ENCODE measurements around the gene OR51F2. TPM values are rescaled to one million over a fixed set of nuclear protein-coding genes. Genes with fewer than 3 reads are reported as not detected.
"Not testable (repeated sequence)": the region's sequence is repeated elsewhere in the genome, so short reads cannot be mapped to it uniquely, and the experiment has no call there.

The OR51F2 gene
- total RNA-seq, 1 experiment from 2014 or later: not detected

DNA sequence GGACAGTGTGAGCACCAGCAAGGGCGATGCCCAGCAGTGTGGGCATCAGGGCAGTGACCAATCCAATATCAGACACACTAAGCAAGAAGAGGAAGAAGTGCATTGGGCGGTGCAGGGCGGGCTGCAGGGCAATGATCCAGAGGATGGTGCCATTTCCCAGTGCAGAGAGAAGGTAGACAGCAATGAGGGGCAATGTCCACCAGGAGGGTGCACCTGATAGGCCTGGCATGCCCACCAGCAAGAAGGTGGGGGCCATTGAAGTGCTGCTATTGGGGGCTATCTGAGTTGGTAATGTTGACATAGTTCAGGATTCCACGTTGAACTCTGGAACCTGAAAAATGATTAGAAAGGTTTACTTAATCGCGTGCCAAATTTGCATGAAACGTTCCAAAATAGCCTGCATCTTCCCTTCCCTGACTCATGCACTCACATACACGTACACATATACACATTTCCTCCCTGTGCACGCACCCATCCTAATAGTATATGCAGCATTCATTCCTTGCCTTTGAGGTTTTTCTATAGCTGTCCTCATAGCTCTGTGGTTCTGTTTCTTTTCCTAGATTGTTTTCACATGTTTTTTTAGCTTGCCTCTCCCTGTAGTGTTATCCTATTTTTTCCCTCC lies 27.9 kb downstream of the OR51F2 start, which contains the start of gene OR51S1:
Gene OR51S1 (minus strand): TSS at position 301 of the 625 bp plus-strand sequence. CDS start 0 bp downstream, at position 301.
- Histone ChIP-seq H3K9me3 (ENCODE audit: low read depth, low read length, poor library complexity, severe bottlenecking) (no peaks in the 10 kb centered on the region), H3K36me3 (ENCODE audit: insufficient read depth, low read length, poor library complexity, severe bottlenecking) (no peaks in the 10 kb centered on the region), H3K4me3 (ENCODE audit: low read depth, low read length, poor library complexity, severe bottlenecking) (no peak within 1 kb of the TSS), H3K27me3 (replicated peaks; ENCODE audit: insufficient read depth, low read depth, low read length, poor library complexity) (no peaks in the 10 kb centered on the region), H3K27ac (ENCODE audit: low read depth, low read length, poor library complexity, severe bottlenecking) (no peak within 1 kb of the TSS), H3K4me1 (ENCODE audit: insufficient read depth, low read length, poor library complexity, severe bottlenecking) (no peaks in the 10 kb centered on the region)
- intact Hi-C loops (cut with micrococcal nuclease; ENCODE audit: unreplicated experiment): no loop called here
- POLR2A ChIA-PET (ENCODE audit: low non-redundant PET): no interaction called here
- CTCF ChIA-PET: no interaction called here
- no TSS peak for BruUV-seq (replicated peaks)
- DNase-seq (ENCODE audit: low spot score): no peak
- no peak for TF ChIP-seq EZH2 (IDR thresholded peaks at IDR 0.05; ENCODE audit: borderline replicate concordance, low read depth, low read length, poor library complexity, severe bottlenecking)
- TF ChIP-seq, protein P1, sequence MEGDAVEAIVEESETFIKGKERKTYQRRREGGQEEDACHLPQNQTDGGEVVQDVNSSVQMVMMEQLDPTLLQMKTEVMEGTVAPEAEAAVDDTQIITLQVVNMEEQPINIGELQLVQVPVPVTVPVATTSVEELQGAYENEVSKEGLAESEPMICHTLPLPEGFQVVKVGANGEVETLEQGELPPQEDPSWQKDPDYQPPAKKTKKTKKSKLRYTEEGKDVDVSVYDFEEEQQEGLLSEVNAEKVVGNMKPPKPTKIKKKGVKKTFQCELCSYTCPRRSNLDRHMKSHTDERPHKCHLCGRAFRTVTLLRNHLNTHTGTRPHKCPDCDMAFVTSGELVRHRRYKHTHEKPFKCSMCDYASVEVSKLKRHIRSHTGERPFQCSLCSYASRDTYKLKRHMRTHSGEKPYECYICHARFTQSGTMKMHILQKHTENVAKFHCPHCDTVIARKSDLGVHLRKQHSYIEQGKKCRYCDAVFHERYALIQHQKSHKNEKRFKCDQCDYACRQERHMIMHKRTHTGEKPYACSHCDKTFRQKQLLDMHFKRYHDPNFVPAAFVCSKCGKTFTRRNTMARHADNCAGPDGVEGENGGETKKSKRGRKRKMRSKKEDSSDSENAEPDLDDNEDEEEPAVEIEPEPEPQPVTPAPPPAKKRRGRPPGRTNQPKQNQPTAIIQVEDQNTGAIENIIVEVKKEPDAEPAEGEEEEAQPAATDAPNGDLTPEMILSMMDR (conservative IDR thresholded peaks at IDR 0.05; ENCODE audit: low read depth, low read length): no peak

DNA sequence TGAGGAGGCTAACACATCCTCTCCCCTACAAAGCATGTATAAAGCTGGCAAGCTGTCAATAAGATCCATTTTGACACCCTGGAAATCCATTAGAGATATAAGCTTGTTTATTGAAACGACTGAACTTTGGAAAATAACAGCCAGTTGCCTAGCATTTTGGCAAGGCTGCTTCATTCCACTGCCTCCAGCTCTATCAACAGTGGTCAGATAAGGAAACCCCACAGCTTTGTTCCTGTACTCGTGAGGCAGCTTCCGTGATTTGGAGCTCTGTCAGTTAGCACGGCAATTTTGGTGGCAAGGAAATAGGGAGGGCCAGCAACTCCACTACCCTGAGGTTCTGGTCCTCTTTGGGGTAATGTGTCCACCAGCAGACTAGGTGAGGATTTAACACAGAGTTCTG lies 29.9 kb downstream of the OR51F2 start:
- ChIA-PET POLR2A (ENCODE audit: low non-redundant PET) (no interaction called here), CTCF (no interaction called here)

DNA sequence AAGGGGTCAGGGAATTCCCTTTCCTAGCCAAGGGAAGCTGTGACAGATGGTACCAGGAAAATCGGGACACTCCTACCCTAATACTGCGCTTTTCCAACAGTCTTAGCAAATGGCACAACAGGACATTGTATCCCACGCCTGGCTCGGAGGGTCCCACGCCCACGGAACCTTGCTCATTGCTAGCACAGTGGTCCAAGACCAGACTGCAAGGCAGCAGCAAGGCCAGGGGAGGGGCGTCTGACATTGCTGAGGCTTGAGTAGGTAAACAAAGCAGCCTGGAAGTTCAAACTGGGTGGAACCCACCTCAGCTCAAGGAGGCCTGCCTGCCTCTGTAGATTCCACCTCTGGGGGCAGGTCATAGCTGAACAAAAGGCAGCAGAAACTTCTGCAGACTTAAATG lies 33.2 kb downstream of the OR51F2 start:
- H3K9me3 ChIP-seq (ENCODE audit: low read depth, low read length, poor library complexity, severe bottlenecking); H3K27me3 ChIP-seq (replicated peaks; ENCODE audit: insufficient read depth, low read depth, low read length, poor library complexity); CTCF ChIA-PET; DNase-seq (ENCODE audit: low spot score); H3K36me3 ChIP-seq (ENCODE audit: insufficient read depth, low read length, poor library complexity, severe bottlenecking); intact Hi-C loops (cut with micrococcal nuclease; ENCODE audit: unreplicated experiment); H3K4me3 ChIP-seq (ENCODE audit: low read depth, low read length, poor library complexity, severe bottlenecking); POLR2A ChIA-PET (ENCODE audit: low non-redundant PET); BruUV-seq (replicated peaks); H3K27ac ChIP-seq (ENCODE audit: low read depth, low read length, poor library complexity, severe bottlenecking); H3K4me1 ChIP-seq (ENCODE audit: insufficient read depth, low read length, poor library complexity, severe bottlenecking): not testable (repeated sequence)

More for the DNA sequence above, 29.9 kb downstream of the OR51F2 start:
- intact Hi-C loops (cut with micrococcal nuclease; ENCODE audit: unreplicated experiment): no loop called here
- Histone ChIP-seq H3K27me3 (replicated peaks; ENCODE audit: insufficient read depth, low read depth, low read length, poor library complexity) (no peaks in the 10 kb centered on the region), H3K9me3 (ENCODE audit: low read depth, low read length, poor library complexity, severe bottlenecking) (no peaks in the 10 kb centered on the region), H3K27ac (ENCODE audit: low read depth, low read length, poor library complexity, severe bottlenecking) (no peak overlapping the region), H3K4me1 (ENCODE audit: insufficient read depth, low read length, poor library complexity, severe bottlenecking) (no peaks in the 10 kb centered on the region), H3K36me3 (ENCODE audit: insufficient read depth, low read length, poor library complexity, severe bottlenecking) (no peaks in the 10 kb centered on the region), H3K4me3 (ENCODE audit: low read depth, low read length, poor library complexity, severe bottlenecking) (no peak overlapping the region)
- TF ChIP-seq EZH2 (IDR thresholded peaks at IDR 0.05; ENCODE audit: borderline replicate concordance, low read depth, low read length, poor library complexity, severe bottlenecking): no peak
- TF ChIP-seq, protein P1 (conservative IDR thresholded peaks at IDR 0.05; ENCODE audit: low read depth, low read length): no peak
- DNase-seq (ENCODE audit: low spot score): no peak
- no TSS peak for BruUV-seq (replicated peaks)
